GM12874 (cell line): ENCODE results near the gene DMPK.

Experiments used
- CTCF ChIP-seq: IDR thresholded peaks from 2 replicates; pipeline ENCODE4 v1.5.1; 2011; ENCODE audit warnings: low read depth, mild to moderate bottlenecking, control low read depth, low read length, moderate library complexity; ENCODE audit not compliant: insufficient read depth

DMPK gene

DNA sequence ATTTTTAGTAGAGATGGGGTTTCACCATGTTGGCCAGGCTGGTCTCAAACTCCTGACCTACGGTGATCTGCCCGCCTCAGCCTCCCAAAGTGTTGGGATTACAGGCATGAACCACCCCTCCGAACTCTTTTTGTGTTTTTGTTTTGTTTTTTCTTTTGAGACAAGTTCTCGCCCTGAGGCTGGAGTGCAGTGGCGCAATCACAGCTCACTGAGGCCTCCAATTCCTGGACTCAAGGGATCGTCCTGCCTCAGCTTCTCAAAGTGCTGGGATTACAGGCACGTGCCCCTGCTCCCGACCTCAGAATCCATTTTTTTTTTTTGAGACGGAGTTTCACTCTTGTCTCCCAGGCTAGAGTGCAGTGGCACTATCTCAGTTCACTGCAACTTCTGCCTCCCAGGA is 24.6 kb downstream of the DMPK start:
- TF ChIP-seq CTCF, result no peak

GRCh38 chr19:45754323-45754722 is 28.0 kb downstream of the DMPK start:
- TF ChIP-seq CTCF, result no peak

GRCh38 chr19:45753548-45753947 is 28.7 kb downstream of the DMPK start:
- TF ChIP-seq CTCF, result 0 out of 2 replicates have a peak, but pooled peaks have one; percentile 5

DNA sequence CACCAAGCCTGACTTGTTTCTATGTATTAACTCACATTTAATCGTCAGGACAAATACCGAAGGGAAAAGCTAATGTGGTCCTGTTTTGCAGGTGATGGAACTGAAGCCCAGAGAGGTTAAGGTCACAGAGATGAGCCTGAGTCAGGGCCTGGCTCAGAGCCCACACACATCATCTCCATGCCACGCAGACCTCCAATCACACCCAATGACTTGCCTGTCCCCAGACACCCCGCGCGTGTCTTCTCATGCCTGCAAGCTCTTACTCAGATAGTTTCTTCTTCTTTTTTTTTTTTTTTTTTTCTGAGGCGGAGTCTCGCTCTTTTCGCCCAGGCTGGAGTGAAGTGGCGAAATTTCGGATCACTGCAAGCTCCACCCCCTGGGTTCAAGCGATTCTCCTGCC is 29.7 kb downstream of the DMPK start:
- TF ChIP-seq CTCF, result no peak

DNA sequence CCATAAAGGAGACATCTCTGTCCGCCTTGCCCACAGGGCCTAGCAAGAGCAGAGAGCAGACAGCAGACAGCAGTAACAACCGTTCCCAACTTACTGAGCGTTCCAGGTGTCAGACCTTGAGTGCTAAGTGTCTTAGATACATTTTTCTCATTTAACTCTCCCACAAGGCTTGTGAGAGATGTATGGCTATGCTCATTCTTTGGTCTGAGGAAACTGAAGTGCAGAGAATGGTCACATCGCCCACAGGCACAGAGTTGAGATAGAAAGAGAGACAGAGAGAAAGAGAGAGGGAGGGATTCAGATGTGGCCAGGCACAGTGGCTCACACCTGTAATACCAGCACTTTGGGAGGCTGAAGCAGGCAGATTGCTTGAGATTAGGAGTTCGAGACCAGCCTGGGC is 34.8 kb downstream of the DMPK start:
- no peak for TF ChIP-seq CTCF

DNA sequence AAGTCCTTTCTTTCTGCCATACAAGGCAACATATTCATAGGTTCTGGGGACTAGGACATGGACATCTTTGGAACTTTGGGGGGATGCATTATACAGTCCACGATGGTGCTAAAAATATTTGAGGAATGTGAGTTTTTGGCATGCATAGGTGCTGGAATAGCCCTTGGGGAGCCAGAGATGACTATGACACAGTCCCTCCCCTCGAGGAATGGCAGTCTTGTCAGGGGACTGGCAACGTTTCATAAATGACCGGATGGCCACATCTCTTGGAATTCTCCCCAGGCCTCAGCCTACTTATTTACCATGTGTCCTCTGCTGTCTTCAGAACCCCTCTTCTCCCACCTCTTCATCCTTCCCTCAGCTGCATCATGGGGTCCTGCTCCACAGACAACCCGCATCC is 35.4 kb downstream of the DMPK start:
- TF ChIP-seq CTCF, result no peak

DNA sequence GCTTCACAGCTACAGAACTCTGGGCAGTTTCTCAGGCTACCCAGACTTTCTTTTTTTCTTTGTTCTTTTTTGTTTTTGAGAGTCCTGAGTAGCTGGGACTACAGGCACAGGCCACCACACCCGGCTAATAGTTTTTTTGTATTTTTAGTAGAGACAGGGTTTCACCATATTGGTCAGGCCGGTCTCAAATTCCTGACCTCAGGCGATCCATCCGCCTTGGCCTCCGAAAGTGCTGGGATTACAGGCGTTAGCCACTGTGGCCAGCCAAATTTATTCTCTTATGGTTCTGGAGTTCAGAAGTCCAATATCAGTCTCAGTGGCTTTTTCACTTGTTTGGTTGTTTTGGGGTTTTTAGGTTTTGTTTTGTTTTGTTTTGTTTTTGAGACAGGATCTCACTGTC is 36.7 kb downstream of the DMPK start:
- TF ChIP-seq CTCF, result no peak

DNA sequence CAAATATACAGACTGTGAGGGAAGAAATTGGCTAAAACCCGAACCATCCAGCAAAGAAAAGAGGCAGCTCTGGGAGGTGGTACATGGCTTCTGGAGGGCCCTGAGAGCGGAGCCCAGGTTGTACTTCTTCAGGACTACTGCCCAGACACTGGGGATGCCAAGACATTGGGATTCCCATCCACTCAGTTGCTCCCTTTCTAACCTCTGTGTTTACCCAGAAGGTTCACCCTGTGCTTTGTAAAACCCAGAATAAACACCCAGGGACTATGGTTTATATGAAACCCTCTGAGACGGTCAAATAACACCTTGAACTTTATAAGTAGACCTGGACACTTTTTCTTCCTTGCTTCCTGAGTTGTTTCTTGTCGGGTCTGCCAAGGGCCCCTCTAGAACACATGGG is 39.3 kb downstream of the DMPK start:
- no peak for TF ChIP-seq CTCF
